Kidney (tissue), 14 donors: ENCODE data around the gene GJA3. TPM values are rescaled to one million over a fixed set of nuclear protein-coding genes. Genes with fewer than 3 reads are reported as not detected.

Experiments used
- DNase-seq, 5 donors: peaks; one replicate each; pipeline ENCODE4 v3.0.0-alpha.2; 2013 to 2020
- FAIRE-seq: peaks from 2 replicates; lab custom pipeline; 2012; peaks lifted over from hg19 to GRCh38; lab: Jason Lieb, UNC
- H3K27ac ChIP-seq, 2 donors: one replicate each; pipeline ENCODE4 v1.7.0; 2013; ENCODE audit warnings: low read depth in 2 of 2, low read length in 2 of 2, inconsistent platforms in 1 of 2
- H3K27me3 ChIP-seq: one replicate; pipeline ENCODE4 v1.7.1; 2013; ENCODE audit warnings: low read length, inconsistent platforms; ENCODE audit not compliant: control insufficient read depth, insufficient read depth
- H3K36me3 ChIP-seq, 3 donors: one replicate each; pipeline versions ENCODE4 v1.7.0 to v1.7.1; 2013; ENCODE audit warnings: low read length in 3 of 3, control low read depth in 1 of 3, inconsistent platforms in 1 of 3; ENCODE audit not compliant: insufficient read depth in 3 of 3, control insufficient read depth in 2 of 3
- H3K4me1 ChIP-seq, 3 donors: one replicate each; pipeline versions ENCODE4 v1.7.0 to v1.7.1; 2013; ENCODE audit warnings: low read length in 3 of 3, inconsistent platforms in 1 of 3, low read depth in 1 of 3; ENCODE audit not compliant: control insufficient read depth in 2 of 3, insufficient read depth in 2 of 3
- H3K4me3 ChIP-seq, 3 donors: one replicate each; pipeline versions ENCODE4 v1.7.0 to v1.8.1; 2013; ENCODE audit warnings: low read length in 3 of 3, control low read depth in 1 of 3, inconsistent platforms in 1 of 3
- H3K9ac ChIP-seq, 3 donors: one replicate each; pipeline versions ENCODE4 v1.7.0 to v1.7.1; 2013; ENCODE audit warnings: low read length in 3 of 3, control low read depth in 1 of 3, inconsistent platforms in 1 of 3
- H3K9me3 ChIP-seq, 3 donors: one replicate each; pipeline versions ENCODE4 v1.7.0 to v1.7.1; 2013; ENCODE audit warnings: low read length in 3 of 3, control low read depth in 1 of 3, inconsistent platforms in 1 of 3; ENCODE audit not compliant: control insufficient read depth in 2 of 3, insufficient read depth in 1 of 3
- CTCF ChIP-seq: IDR thresholded peaks from 3 replicates; pipeline ENCODE4 v1.5.1; 2012; ENCODE audit warnings: mild to moderate bottlenecking, moderate library complexity, borderline replicate concordance; ENCODE audit not compliant: insufficient read depth; ENCODE audit errors: extremely low read depth
- intact Hi-C: fragments of 100-400 bp; cut with DNase I; formaldehyde crosslinking; loops from one replicate; pipeline ENCODE4 v1.11.1; 2022
- polyA plus RNA-seq: library from polyadenylated mRNA; stranded (reverse); fragments of 350-450 nt; fragmentation: Illumina TruSeq; extraction: RNeasy Lipid Tissue Mini Kit (QIAGEN cat#74804); gene quantifications from one replicate; pipeline ENCODE4 v1.2.3, GENCODE V29; 2014; ENCODE audit warnings: low read depth, low replicate concordance; ENCODE audit not compliant: insufficient read depth
- total RNA-seq: library from RNA; stranded (reverse); fragmentation: NEBNext Ultra II Directional; extraction: Animal tissue kit (Norgen Biotek cat#: 25700); gene quantifications from one replicate; pipeline ENCODE4 v1.2.1, GENCODE V29; 2021
- donor health status: control.
- donor health status: control.
- donor health status: control.
- donor health status: control.
- donor health status: control.
- donor health status: DM: yes; HTN: yes; CAD: no.
- donor health status: Normal renal cell carcinoma (clear cell type).

Gene GJA3
- total and polyA plus RNA-seq, 2 donors from 2014 or later, result 0.16 to 1.1 TPM

GRCh38 chr13:20125129-20125782 is 35.6 kb downstream of the GJA3 start:
- Histone ChIP-seq H3K4me3 (no peak overlapping the region), H3K4me1 (peaks cover 0 to 4% (median 0%) of the 10 kb centered on the region in 3 donors), H3K36me3 (no peaks in the 10 kb centered on the region), H3K27ac (no peak overlapping the region), H3K9ac (no peak overlapping the region), H3K9me3 (no peaks in the 10 kb centered on the region), H3K27me3 (peaks cover 5% of the 10 kb centered on the region)
- DNase-seq, result peak in 2 of 5 donors; percentile 5 to 34
- intact Hi-C loops, result no loop called here
- no peak for TF ChIP-seq CTCF
- FAIRE-seq, result no peak

- FAIRE-seq, result no peak
- TF ChIP-seq CTCF, result no peak
Observed at GRCh38 chr13:20124303-20124702, 36.5 kb downstream of the GJA3 start.

GRCh38 chr13:20121159-20121525 is 39.7 kb downstream of the GJA3 start:
- no peak for TF ChIP-seq CTCF
- H3K4me1 ChIP-seq, result no peaks in the 10 kb centered on the region
- no peak overlapping the region for H3K9ac ChIP-seq
- DNase-seq, result no peak
- no peak for FAIRE-seq
- no peaks in the 10 kb centered on the region for H3K27me3 ChIP-seq
- peak overlapping the region; percentile 16 to 61 (median 47) for H3K4me3 ChIP-seq
- intact Hi-C loops, result no loop called here
- H3K36me3 ChIP-seq, result no peaks in the 10 kb centered on the region
- H3K9me3 ChIP-seq, result no peaks in the 10 kb centered on the region
- H3K27ac ChIP-seq, result no peak overlapping the region

More at GRCh38 chr13:20124303-20124702, 36.5 kb downstream of the GJA3 start:
- no peak overlapping the region for H3K4me3 ChIP-seq
- no peaks in the 10 kb centered on the region for H3K27me3 ChIP-seq
- H3K4me1 ChIP-seq, result peaks cover 0 to 4% (median 0%) of the 10 kb centered on the region in 3 donors
- DNase-seq, result peak in 1 of 5 donors; percentile 6
- H3K36me3 ChIP-seq, result no peaks in the 10 kb centered on the region
- H3K27ac ChIP-seq, result no peak overlapping the region
- H3K9ac ChIP-seq, result no peak overlapping the region
- intact Hi-C loops, result no loop called here
- H3K9me3 ChIP-seq, result no peaks in the 10 kb centered on the region
